Endodermal cell (in vitro differentiated cells): ENCODE data around the gene CLTCL1. TPM values are rescaled to one million over a fixed set of nuclear protein-coding genes. Genes with fewer than 3 reads are reported as not detected.

ENCODE experiments used
- DNase-seq: peaks from one replicate; pipeline ENCODE4 v3.0.0-alpha.2; 2017
- H3K27ac ChIP-seq: 2 replicates; pipeline ENCODE4 v1.5.1; 2013; ENCODE audit warnings: mild to moderate bottlenecking, low read depth, low read length, moderate library complexity
- H3K27me3 ChIP-seq: 2 replicates; pipeline ENCODE4 v1.6.1; 2013; ENCODE audit warnings: mild to moderate bottlenecking, low read length, moderate library complexity; ENCODE audit not compliant: insufficient read depth, control insufficient read depth, poor library complexity, severe bottlenecking
- H3K36me3 ChIP-seq: 2 replicates; pipeline ENCODE4 v1.7.0; 2013; ENCODE audit warnings: mild to moderate bottlenecking, low read length, moderate library complexity; ENCODE audit not compliant: control insufficient read depth, insufficient read depth
- H3K4me1 ChIP-seq: one replicate; pipeline ENCODE4 v1.7.0; 2013; ENCODE audit warnings: low read length; ENCODE audit not compliant: control insufficient read depth, insufficient read depth
- H3K4me3 ChIP-seq: 2 replicates; pipeline ENCODE4 v1.5.1; 2013; ENCODE audit warnings: mild to moderate bottlenecking, low read length, moderate library complexity
- H3K9ac ChIP-seq: 2 replicates; pipeline ENCODE4 v1.6.1; 2013; ENCODE audit warnings: mild to moderate bottlenecking, low read length, moderate library complexity; ENCODE audit not compliant: poor library complexity, severe bottlenecking; ENCODE audit errors: extremely low read depth
- H3K9me3 ChIP-seq: 2 replicates; pipeline ENCODE4 v1.6.1; 2013; ENCODE audit warnings: mild to moderate bottlenecking, low read length, moderate library complexity; ENCODE audit not compliant: control insufficient read depth
- H3K27ac Mint-ChIP-seq: 2 replicates; pipeline ENCODE4 v1.8.0; 2020; ENCODE audit warnings: mixed read lengths
- H3K27me3 Mint-ChIP-seq: 2 replicates; pipeline ENCODE4 v1.8.0; 2021; ENCODE audit warnings: mild to moderate bottlenecking, mixed read lengths; ENCODE audit not compliant: insufficient read depth
- H3K36me3 Mint-ChIP-seq: 2 replicates; pipeline ENCODE4 v1.8.0; 2020; ENCODE audit warnings: low read depth, mixed read lengths
- H3K4me1 Mint-ChIP-seq: 2 replicates; pipeline ENCODE4 v1.8.0; 2020; ENCODE audit warnings: mixed read lengths
- H3K4me3 Mint-ChIP-seq: 2 replicates; pipeline ENCODE4 v1.8.0; 2020; ENCODE audit warnings: mild to moderate bottlenecking, moderate library complexity, mixed read lengths
- H3K9me3 Mint-ChIP-seq: 2 replicates; pipeline ENCODE4 v1.8.0; 2020; ENCODE audit warnings: mild to moderate bottlenecking, mixed read lengths
- CTCF ChIP-seq: fragments of 200-600 bp; sonication (generic); conservative IDR thresholded peaks from 2 replicates; pipeline ENCODE4 v1.5.0; 2021; ENCODE audit warnings: antibody characterized with exemption, mild to moderate bottlenecking
- WGBS, 2 experiments: methylation state at CpG; one replicate each; pipeline versions ENCODE4 v1.1.5 to v1.1.7; 2013; ENCODE audit warnings: missing lambda C conversion rate in 2 of 2, mixed read lengths in 1 of 2; ENCODE audit not compliant: insufficient coverage in 1 of 2, insufficient read length in 1 of 2; 5-methylcytosine and 5-hydroxymethylcytosine counted together
- total RNA-seq, 2 donors: library from RNA; stranded (reverse); fragmentation: NEBNext Ultra II Directional in 1 of 2; extraction: Animal tissue kit (Norgen Biotek cat#: 25700) in 1 of 2; gene quantifications; 2 replicates in 1 of 2; 3 replicates in 1 of 2; pipeline ENCODE4 v1.2.1, GENCODE V29; 2021

CLTCL1 gene
- total RNA-seq, 2 donors from 2014 or later = 11.8 to 14.4 TPM

- Histone ChIP-seq H3K9me3 (no peaks in the 10 kb centered on the region), H3K4me3 (no peak overlapping the region), H3K9ac (no peak overlapping the region), H3K27ac (no peak overlapping the region), H3K27me3 (no peaks in the 10 kb centered on the region), H3K4me1 (no peaks in the 10 kb centered on the region), H3K36me3 (peaks cover 3% of the 10 kb centered on the region)
- Mint-ChIP-seq H3K4me1 (peaks cover 19% of the 10 kb centered on the region), H3K36me3 (no peaks in the 10 kb centered on the region), H3K27me3 (no peaks in the 10 kb centered on the region), H3K4me3 (no peak overlapping the region), H3K27ac (no peak overlapping the region), H3K9me3 (no peaks in the 10 kb centered on the region)
- DNase-seq = no peak
- WGBS, 2 experiments = 76 to 80% methylated on average over 3 to 6 of the region's 6 CpGs
- no peak for TF ChIP-seq CTCF
These were observed 15.5 kb downstream of the CLTCL1 start for GRCh38 chr22:19275919-19276600.

GRCh38 chr22:19275513-19275912 is 16.0 kb downstream of the CLTCL1 start:
- peaks cover 19% of the 10 kb centered on the region for H3K4me1 Mint-ChIP-seq
- H3K9me3 Mint-ChIP-seq = no peaks in the 10 kb centered on the region
- H3K4me3 Mint-ChIP-seq = no peak overlapping the region
- no peaks in the 10 kb centered on the region for H3K27me3 Mint-ChIP-seq
- DNase-seq = no peak
- no peaks in the 10 kb centered on the region for H3K9me3 ChIP-seq
- H3K36me3 Mint-ChIP-seq = no peaks in the 10 kb centered on the region
- no peak overlapping the region for H3K9ac ChIP-seq
- no peaks in the 10 kb centered on the region for H3K27me3 ChIP-seq
- no peak overlapping the region for H3K27ac Mint-ChIP-seq
- H3K4me1 ChIP-seq = no peaks in the 10 kb centered on the region
- TF ChIP-seq CTCF = no peak
- H3K27ac ChIP-seq = no peak overlapping the region
- no peak overlapping the region for H3K4me3 ChIP-seq
- 96 to 99% methylated on average over 7 of the region's 7 CpGs for WGBS, 2 experiments
- peaks cover 3% of the 10 kb centered on the region for H3K36me3 ChIP-seq

- no peak for TF ChIP-seq CTCF
- Mint-ChIP-seq H3K27ac (no peak overlapping the region), H3K9me3 (no peaks in the 10 kb centered on the region), H3K4me3 (no peak overlapping the region), H3K4me1 (peaks cover 19% of the 10 kb centered on the region), H3K27me3 (no peaks in the 10 kb centered on the region), H3K36me3 (peaks cover 1% of the 10 kb centered on the region)
- Histone ChIP-seq H3K4me1 (no peaks in the 10 kb centered on the region), H3K4me3 (no peak overlapping the region), H3K9ac (no peak overlapping the region), H3K36me3 (peaks cover 3% of the 10 kb centered on the region), H3K27ac (no peak overlapping the region), H3K27me3 (no peaks in the 10 kb centered on the region), H3K9me3 (no peaks in the 10 kb centered on the region)
- 94 to 98% methylated on average over 7 to 8 of the region's 8 CpGs for WGBS, 2 experiments
- DNase-seq = no peak
These were observed 16.4 kb downstream of the CLTCL1 start for GRCh38 chr22:19275104-19275503.
